HUDEP-2 (cell line): Measurements from ENCODE around the gene RAD51B.

Experiments used
- DNase-seq, 76 experiments: peaks; one replicate each; lab custom pipeline; 2025; ENCODE audit not compliant: unreplicated experiment in 76 of 76; lab: John Stamatoyannopoulos, UW

Gene RAD51B

GRCh38 chr14:67887478-67887877 lies 67.9 kb downstream of the RAD51B start:
- no peak for DNase-seq

- no peak for DNase-seq
Measured at GRCh38 chr14:67889455-67889854, 69.9 kb downstream of the RAD51B start.

DNA sequence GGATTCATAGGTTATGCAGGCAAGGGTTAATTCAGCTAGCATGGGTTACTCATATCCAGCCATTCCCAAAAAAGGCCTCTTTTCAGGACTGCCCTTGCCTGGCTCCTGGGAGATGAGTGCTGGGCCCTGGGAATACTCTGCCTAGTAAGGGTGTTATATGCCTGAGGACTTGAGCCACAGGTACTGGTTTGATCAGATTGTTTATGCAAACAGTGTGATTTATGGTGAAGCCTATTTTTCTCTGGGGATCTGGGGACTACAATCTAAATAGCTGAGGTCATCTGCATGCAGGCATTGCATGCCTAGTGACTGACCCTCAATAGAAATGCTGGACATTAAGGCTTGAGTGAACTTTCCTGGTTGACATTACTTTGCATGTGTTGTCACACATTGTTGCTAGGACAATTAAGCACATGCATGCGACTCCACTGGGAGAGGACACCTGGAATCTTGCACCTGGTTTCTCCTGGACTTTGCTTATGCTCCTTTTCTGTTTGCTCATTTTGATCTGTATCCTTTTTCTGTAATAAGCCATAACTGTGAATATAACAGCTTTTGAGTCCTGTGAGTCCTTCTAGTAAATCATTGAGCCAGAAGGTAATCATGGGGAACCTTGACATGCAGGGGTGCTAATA lies 73.0 kb downstream of the RAD51B start:
- no peak for DNase-seq

DNA sequence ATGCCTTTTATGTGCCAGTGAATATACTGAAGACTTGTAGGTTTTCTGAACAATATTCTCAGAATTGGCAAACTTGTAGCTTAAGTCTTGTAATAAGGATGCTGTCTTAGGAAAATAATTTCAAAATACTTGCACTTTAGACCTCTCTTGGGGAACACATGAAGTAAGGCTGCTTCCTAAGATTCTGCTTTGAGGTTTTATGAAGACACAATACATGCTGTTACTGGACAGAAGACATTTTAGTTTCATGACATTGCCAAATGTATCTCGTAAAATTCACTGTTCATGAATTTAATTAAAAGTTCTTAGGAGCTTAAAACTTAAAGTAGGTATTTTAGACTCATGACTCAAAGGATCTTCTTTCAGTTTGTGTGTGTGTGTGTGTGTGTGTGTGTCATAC lies 80.7 kb downstream of the RAD51B start:
- no peak for DNase-seq

DNA sequence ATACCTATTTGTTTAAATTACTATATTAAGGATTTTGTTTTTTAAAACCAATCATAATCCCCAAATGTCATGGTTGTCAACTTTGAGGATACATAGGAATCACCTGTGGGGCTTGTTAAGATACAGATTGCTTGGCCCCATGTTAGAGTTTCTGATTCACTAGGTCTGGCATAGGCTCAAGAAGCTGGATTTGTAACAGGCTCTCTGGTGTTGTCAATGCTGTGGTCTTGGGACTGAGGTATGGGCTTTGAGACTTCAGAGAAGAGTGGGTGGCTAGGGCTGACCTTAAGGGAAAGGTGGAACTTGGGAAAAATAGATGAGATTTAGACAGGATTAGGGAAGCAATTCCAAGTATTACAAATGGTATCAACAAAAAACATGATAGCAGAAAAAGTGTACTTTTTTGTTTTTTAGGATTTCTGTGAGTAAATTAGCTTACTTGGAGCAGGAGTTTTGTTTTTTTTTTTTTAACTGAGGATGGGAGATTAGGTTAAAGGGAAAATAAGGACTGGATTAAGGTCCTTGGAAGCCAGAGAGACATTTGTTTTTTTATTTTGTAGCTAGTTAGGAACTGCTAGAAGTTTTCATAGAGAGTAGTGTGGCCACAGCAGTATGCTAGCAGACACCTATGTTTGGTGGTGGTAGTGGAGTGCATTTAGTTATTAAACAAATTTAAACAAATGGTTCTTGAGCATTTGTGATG lies 88.6 kb downstream of the RAD51B start:
- no peak for DNase-seq

- no peak for DNase-seq
Measured at GRCh38 chr14:67911562-67911961, 92.0 kb downstream of the RAD51B start.

DNA sequence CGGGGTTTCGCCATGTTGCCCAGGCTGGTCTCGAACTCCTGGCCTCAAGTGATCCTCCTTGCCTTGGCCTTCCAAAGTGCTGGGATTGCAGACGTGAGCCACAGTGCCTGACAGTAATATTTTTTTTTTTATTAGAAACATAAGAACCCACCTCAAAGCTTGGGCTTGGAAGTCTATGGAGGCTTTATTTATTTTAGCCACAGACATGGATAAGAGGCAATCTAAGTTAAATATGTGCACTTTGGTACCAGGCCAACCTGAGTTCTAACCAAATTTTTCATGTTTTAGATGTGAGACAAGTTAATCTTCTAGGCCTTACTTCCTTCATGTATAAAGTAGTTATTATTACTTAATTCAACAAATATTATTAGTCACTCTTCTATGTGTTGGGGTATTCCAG lies 96.9 kb downstream of the RAD51B start:
- no peak for DNase-seq

DNA sequence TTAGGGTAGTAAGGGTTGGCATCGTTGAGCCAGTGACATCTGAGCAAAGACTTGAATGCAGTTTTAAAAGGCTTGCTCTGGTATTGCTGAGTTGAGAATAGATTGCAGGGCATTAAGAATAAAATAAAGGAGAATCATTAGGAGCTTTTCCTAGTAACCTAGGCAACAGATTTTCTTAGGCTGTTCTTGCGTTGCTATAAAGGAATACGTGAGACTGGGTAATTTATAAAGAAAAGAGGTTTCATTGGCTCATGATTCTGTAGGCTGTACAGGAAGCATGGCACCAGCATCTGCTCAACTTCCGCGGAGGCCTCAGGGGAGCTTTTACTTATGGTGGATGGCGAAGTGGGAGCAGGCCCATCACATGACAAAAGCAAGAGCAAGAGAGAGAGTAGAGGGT lies 97.4 kb downstream of the RAD51B start:
- DNase-seq: no peak

DNA sequence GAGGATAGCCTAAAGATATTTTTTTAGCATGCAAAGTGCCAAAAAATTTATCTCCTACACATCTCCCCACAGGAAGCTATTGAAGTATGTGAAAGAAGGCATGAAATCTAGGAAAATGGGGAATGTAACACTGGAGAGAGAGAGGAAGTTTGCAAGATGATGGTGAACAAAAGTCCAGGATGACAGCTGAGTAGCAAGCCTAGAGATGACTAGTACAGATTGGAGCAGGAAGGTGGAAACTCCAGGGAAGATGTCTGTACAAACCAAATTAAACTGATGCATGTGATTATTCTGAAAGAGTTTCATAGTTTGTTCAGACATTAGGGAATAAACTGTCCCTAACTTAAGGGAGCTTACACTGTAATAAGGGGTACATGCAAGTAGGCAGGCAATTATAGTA lies 99.3 kb downstream of the RAD51B start:
- no peak for DNase-seq

DNA sequence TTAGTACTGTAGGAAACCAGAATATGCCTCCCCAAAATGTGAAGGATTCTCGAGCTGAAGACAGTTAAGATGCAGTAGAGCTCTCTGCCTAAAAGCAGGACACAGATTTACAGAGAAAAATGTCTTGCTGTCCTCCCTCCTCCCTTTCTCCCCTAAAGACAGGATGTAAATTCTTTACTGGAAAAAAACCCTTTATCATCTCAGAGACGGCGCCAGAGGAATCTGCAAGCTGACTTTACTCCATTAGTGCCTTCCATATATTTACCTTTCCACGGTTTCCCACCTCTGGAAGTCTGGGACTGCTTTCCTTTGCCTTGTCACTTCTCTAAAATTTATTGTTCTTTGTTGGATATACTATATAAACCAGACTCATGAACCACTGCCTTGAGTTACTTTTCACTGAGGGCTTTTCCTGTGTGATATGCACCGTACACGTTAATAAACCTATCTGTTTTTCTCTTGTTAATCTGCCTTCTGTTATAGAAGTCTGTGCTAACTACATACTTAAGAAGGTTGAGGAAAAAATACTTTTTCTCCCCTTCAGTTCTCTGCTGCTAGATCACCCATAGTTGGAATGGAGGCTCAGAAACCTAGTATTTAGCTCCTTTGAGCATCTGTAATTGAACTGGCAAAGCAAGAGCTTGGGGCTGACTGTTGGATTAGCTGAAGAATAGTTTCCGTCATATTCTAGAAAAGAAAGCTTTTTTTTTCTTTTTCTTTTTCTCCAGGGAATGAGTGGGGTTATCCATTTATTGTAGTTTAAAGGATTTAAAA lies 99.9 kb downstream of the RAD51B start:
- DNase-seq: no peak

GRCh38 chr14:67926821-67927220 lies 107.2 kb downstream of the RAD51B start:
- no peak for DNase-seq

DNA sequence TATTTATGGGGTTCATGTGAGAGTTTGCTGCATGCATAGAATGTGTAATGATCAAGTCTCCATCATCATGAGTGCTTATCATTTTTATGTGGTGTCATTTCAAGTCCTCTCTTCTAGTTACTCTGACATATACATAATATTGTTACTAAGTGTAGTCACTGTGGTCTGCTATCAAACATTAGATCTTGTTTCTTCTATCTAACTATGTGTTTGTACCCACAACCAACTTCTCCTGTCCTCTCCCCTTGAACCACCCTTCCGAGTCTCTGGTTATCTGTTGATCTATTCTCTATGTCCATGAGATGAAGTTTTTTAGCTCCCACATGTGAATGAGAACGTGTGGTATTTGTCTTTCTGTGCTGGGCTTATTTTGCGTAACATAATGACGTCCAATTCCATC lies 107.7 kb downstream of the RAD51B start:
- no peak for DNase-seq

DNA sequence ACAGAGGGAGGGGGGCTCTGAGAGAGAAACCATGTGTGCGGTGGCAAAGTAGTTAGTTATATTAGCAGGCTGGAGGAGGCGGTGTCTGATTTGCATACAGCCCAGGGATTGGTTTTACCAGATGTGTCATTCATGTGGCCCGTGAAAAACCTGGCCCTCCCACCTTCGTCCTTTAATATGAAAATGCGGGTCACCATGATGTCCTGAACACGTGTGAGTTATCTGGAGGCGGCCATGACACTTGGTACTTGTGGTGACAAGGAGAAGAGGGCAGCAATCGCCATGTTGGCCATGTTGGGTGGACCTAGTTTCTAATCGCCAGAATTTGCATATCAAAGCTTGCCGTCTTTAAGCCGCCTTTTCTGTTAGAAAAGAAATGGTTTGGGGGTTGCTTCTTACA lies 108.8 kb downstream of the RAD51B start:
- DNase-seq: no peak

DNA sequence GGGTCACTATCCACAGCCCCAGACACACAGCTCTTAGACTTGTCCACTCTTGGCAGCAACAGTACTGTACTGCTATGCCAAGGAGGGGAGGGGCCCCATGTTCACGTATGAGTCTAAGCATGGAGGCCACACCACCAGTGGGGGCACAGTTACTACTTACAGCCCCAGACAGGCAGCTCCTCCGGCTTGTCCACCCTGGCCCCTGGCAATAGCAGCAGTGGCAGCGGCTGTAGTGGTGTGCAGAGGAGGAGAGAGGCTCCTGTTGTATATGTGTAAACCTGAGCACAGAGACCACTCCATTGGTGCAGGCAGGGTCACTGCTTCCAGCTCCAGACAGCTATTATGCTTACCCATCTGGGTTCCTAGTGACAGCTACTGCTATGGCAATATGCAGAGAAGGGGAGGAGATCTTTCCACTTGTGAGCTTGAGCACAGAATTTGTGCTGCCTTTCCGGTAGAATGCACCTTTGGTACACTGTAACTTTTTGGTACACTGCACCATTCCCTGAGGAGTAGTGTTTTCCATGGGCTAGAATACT lies 113.2 kb downstream of the RAD51B start:
- no peak for DNase-seq

DNA sequence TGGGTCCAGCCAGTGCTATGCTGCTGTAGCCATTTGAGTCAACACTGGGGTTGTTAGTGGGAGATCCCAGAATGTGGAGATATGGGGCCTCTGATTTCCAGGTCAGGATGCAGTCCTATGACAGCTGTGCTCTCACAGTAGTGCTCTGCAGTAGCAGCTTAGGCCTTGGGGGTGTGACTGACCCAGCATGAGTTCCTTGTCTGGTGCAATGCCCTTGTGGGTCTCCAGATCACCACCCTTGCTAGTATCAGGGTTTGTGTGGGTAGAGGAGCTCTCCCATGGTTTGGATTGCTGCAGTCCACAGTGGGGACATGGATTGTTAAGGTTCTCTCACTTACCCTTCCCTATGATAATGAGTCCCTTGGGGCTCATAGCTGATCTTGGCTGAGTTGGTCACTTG lies 113.7 kb downstream of the RAD51B start:
- DNase-seq: no peak

GRCh38 chr14:67934087-67934486 lies 114.5 kb downstream of the RAD51B start:
- DNase-seq: peak in 37 of 76 experiments; percentile 1 to 68 (median 34)

DNA sequence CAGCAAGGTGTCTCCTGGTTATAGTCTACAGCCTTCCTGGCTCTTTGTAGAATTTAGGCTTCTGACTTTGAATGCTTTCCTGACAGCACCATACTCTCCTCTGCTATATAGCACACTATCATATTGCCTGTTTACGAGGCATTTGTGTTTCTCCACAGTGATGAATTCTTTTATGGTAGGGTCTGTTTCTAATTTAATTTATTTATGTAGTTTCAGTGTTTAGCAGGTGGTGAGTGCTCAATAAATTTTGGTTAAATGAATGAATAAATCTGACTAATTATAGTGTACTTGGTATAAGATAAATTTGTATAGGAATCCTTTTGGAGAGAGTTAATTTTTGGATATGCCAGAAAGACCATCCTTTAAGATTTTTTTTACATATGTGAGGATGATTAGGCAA lies 115.3 kb downstream of the RAD51B start:
- no peak for DNase-seq

DNA sequence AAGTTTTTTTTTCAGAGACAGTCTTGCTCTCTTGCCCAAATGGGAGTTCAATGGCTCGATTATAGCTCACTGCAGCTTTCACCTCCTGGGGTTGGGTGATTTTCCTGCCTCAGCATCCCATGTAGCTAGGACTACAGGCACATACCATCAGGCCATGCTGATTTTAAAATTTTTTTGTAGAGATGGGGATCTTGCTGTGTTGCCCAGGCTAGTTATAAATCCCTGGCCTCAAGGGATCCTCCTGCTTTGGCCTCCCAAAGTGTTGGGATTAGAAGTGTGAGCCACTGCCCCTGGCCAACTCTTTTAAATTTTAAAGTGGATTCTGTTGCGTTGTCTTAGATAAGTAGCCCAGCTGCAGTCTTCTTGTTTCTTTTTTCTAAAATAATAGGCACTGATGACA lies 115.8 kb downstream of the RAD51B start:
- DNase-seq: no peak

DNA sequence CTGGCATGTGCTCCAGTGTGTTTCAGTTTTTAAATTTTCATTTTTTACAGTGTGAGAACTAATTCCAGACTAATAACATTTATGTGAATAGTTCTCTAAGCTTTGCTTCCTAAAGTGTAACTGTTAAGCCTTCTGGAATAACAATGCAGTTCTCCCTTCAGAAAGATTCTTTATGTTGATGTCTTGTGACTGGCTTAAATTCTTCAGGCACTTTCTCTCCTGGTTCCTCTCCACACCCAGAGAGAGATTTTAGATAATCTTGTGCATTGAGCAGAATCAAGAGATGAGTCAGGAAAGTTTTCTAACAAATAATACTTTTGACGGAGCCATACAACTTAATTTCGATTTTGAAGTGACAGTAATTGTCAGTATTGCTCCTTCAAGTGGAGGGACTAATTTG lies 118.5 kb downstream of the RAD51B start:
- DNase-seq: no peak

- DNase-seq: no peak
Measured at GRCh38 chr14:67940486-67941455, 121.2 kb downstream of the RAD51B start.
